ENCODE measurements around the gene CLDN5.

Gene CLDN5

DNA sequence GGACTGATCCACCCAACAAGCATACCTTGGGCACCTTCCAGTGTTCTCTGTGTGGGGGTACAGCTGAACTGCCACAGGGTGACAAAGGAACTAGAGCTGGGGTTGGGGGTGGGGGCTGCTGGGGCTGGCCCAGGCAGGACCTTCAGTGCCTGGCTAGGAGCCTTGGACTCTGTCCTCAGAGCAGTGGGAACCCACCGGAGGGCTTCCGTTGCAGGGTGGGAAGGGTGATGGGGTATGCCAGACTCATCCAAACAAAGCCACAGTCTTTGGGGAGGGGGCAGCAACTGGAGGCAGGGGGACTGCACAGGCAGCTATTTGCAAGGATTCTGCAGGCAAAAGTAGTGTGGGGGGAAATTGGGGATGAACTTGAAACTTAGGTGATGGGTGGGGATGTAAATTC is 35.7 kb upstream of the CLDN5 start:
- Mint-ChIP-seq H3K4me1 (no peaks in the 10 kb centered on the region), H3K9me3 (peaks cover 11% of the 10 kb centered on the region), H3K36me3 (ENCODE audit: low read depth) (no peaks in the 10 kb centered on the region), H3K27me3 (ENCODE audit: low read depth) (peaks cover 7% of the 10 kb centered on the region), H3K4me3 (no peak overlapping the region), H3K27ac (no peak overlapping the region)
- TF ChIP-seq, protein P1, sequence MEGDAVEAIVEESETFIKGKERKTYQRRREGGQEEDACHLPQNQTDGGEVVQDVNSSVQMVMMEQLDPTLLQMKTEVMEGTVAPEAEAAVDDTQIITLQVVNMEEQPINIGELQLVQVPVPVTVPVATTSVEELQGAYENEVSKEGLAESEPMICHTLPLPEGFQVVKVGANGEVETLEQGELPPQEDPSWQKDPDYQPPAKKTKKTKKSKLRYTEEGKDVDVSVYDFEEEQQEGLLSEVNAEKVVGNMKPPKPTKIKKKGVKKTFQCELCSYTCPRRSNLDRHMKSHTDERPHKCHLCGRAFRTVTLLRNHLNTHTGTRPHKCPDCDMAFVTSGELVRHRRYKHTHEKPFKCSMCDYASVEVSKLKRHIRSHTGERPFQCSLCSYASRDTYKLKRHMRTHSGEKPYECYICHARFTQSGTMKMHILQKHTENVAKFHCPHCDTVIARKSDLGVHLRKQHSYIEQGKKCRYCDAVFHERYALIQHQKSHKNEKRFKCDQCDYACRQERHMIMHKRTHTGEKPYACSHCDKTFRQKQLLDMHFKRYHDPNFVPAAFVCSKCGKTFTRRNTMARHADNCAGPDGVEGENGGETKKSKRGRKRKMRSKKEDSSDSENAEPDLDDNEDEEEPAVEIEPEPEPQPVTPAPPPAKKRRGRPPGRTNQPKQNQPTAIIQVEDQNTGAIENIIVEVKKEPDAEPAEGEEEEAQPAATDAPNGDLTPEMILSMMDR (IDR thresholded peaks at IDR 0.05; ENCODE audit: unreplicated experiment in 3 of 3), result no peak

DNA sequence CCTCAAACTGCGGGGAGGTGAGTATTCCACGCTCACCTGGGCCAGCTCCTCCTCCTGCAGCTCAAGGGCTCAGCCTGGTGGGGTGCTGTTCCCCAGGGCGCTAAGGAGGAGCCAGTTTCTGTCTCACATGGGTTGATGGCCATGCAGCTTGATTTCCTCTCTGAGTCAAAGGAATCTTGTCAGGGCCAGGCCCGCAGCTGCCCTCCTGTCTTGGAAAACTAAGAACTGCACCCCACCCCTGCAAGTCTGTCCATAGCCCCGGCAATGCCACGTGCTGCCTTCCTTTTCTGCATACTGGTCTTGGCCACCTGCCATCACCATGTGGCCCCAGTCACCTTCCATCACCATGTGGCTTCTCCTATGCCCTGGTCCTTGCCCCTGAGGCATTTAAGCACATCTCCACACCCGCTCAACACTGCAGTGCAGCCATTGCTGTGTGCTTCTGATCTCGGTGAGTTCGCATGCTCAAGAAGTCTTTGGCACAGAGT is 35.2 kb upstream of the CLDN5 start:
- Mint-ChIP-seq H3K27ac (no peak overlapping the region), H3K36me3 (ENCODE audit: low read depth) (no peaks in the 10 kb centered on the region), H3K9me3 (peaks cover 7% of the 10 kb centered on the region), H3K27me3 (ENCODE audit: low read depth) (peaks cover 5% of the 10 kb centered on the region), H3K4me3 (no peak overlapping the region), H3K4me1 (no peaks in the 10 kb centered on the region)
- TF ChIP-seq, protein P1 (IDR thresholded peaks at IDR 0.05; ENCODE audit: unreplicated experiment in 3 of 3), result no peak

DNA sequence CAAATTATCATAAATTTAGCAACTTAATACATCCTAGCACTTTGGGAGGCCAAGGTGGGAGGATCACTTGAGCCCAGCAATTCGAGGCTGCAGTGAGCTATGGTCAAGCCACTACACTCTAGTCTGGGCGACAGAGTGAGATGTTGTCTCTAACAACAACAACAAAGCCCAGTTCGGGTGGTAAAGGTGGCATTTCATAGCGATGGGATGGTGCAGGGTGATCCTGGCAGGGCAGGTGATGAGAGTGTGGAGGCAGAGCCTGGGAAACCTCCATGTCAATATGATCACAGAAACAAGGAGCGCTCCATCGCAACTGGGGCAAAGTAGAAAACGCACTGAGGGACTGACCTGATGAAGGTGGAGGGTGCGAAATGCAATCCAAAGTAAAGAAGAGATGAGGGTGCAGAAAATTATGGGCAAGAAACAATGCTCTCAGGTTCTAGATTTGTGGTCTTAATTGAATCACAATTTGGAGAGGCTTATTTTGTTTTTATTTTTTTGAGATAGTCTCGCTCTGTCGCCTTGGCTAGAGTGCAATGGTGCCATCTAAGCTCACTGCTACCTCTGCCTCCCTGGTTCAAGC is 32.8 kb upstream of the CLDN5 start:
- no peaks in the 10 kb centered on the region for H3K4me1 Mint-ChIP-seq

DNA sequence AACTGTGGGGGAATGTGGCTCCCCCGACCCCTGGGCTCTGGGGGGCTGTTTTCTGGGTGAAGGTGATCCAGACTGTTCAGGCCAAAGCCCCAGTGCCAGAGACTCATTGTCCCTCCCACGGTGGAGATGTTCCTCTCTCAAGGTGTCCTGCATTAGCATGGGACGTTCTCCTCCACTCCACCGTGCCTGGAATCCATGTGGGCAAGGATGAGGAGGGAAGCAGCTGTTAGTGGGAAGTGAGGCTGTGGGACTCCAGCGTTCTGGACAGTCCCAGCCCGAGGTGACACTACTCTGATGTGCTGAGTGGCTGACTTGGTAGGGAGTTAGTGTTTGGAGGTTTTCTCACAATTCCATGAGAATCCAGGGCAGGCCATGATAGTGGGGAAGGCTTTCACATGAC is 31.4 kb upstream of the CLDN5 start:
- no peaks in the 10 kb centered on the region for H3K9me3 Mint-ChIP-seq
- TF ChIP-seq, protein P1 (IDR thresholded peaks at IDR 0.05; ENCODE audit: unreplicated experiment in 3 of 3), result no peak
- no peaks in the 10 kb centered on the region for H3K36me3 Mint-ChIP-seq (ENCODE audit: low read depth)
- peaks cover 3% of the 10 kb centered on the region for H3K27me3 Mint-ChIP-seq (ENCODE audit: low read depth)
- no peaks in the 10 kb centered on the region for H3K4me1 Mint-ChIP-seq
- no peak overlapping the region for H3K27ac Mint-ChIP-seq
- H3K4me3 Mint-ChIP-seq, result no peak overlapping the region

More for the DNA sequence above, 32.8 kb upstream of the CLDN5 start:
- peaks cover 3% of the 10 kb centered on the region for H3K27me3 Mint-ChIP-seq (ENCODE audit: low read depth)
- TF ChIP-seq, protein P1 (IDR thresholded peaks at IDR 0.05; ENCODE audit: unreplicated experiment in 3 of 3), result no peak
- H3K27ac Mint-ChIP-seq, result no peak overlapping the region
- no peaks in the 10 kb centered on the region for H3K36me3 Mint-ChIP-seq (ENCODE audit: low read depth)
- H3K9me3 Mint-ChIP-seq, result peaks cover 2% of the 10 kb centered on the region
- no peak overlapping the region for H3K4me3 Mint-ChIP-seq

DNA sequence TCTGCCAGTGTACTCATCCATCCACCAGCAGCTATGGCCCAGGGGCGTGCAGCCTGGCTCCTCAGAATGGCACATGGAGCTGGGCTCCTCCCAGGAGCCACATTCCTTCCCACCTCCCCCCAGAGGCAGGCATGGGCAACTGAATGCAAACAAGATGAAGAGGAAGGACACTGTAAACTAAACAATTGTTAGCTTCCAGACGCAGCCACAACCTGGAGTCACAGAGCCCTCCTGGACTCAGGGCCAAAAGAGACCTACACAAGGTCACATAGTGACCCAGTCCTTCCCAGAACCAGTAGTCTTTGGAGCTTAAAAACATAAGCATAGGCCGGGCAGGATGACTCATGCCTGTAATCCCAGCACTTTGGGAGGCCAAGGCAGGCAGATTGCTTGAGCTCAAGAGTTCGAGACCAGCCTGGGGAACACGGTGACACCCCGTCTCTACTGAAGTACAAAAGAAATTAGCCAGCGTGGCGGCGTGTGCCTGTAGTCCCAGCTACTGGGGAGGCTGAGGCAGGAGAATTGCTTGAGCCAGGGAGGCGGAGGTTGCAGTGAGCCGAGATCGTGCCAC is 30.7 kb upstream of the CLDN5 start:
- H3K36me3 Mint-ChIP-seq (ENCODE audit: low read depth), result no peaks in the 10 kb centered on the region
- H3K4me1 Mint-ChIP-seq, result no peaks in the 10 kb centered on the region
- H3K27me3 Mint-ChIP-seq (ENCODE audit: low read depth), result peaks cover 3% of the 10 kb centered on the region
- TF ChIP-seq, protein P1 (IDR thresholded peaks at IDR 0.05; ENCODE audit: unreplicated experiment in 3 of 3), result no peak
- H3K27ac Mint-ChIP-seq, result no peak overlapping the region
- H3K4me3 Mint-ChIP-seq, result no peak overlapping the region
- no peaks in the 10 kb centered on the region for H3K9me3 Mint-ChIP-seq

DNA sequence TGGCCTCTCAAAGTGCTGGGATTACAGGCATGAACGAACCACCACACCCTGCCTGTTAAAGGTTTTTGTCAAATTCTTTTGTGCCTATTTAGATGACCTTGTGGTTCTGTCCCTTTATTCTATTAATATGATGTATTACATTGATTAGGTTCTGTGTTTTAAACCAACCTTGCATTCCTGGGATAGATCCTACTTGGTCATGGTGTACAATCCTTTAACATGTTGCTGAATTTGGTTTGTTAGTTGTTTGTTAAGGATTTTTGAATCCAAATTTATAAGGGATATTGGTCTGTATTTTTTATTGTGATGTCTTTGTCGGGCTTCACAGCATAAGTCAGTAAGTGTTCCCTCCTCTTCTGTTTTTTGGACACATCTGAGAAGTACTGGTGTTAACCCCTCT is 29.0 kb upstream of the CLDN5 start:
- Mint-ChIP-seq H3K27ac (no peak overlapping the region), H3K36me3 (ENCODE audit: low read depth) (no peaks in the 10 kb centered on the region), H3K9me3 (no peaks in the 10 kb centered on the region), H3K27me3 (ENCODE audit: low read depth) (peaks cover 13% of the 10 kb centered on the region), H3K4me3 (no peak overlapping the region), H3K4me1 (no peaks in the 10 kb centered on the region)
- TF ChIP-seq, protein P1 (IDR thresholded peaks at IDR 0.05; ENCODE audit: unreplicated experiment in 3 of 3), result no peak
